Measurements from ENCODE around the gene DNAH12. TPM values are rescaled to one million over a fixed set of nuclear protein-coding genes. Genes with fewer than 3 reads are reported as not detected.

DNAH12 gene
- total and polyA plus RNA-seq, 9 of the 15 experiments (the other 6 are each of a cell fraction or from before 2014, with no cell fraction given), result 0.01 to 0.04 (median 0.01) TPM; not detected in 5

DNA sequence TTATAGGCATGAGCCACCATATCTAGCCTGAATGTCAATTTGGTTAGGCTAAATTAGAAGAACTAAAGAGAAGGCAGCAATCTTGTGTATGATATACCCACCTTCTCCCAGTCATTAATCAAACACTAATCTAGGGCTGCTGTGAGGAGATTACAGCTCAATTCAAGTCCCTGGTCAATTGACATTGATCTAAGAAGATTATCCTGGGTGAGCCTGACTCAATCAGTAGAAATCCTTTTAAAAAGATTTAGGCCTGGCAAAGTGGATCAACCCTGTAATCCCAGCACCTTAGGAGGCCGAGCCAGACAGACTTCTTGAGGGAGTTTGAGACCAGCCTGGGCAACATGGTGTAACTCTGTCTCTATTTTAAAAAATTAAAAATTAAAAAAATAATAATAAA lies 2.5 kb upstream of the DNAH12 start (continued):
- TF ChIP-seq, protein P1, sequence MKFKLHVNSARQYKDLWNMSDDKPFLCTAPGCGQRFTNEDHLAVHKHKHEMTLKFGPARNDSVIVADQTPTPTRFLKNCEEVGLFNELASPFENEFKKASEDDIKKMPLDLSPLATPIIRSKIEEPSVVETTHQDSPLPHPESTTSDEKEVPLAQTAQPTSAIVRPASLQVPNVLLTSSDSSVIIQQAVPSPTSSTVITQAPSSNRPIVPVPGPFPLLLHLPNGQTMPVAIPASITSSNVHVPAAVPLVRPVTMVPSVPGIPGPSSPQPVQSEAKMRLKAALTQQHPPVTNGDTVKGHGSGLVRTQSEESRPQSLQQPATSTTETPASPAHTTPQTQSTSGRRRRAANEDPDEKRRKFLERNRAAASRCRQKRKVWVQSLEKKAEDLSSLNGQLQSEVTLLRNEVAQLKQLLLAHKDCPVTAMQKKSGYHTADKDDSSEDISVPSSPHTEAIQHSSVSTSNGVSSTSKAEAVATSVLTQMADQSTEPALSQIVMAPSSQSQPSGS (CRISPR knock-in tag; IDR thresholded peaks at IDR 0.05), result no peak
- no peak for TF ChIP-seq PHB2 (IDR thresholded peaks at IDR 0.05; ENCODE audit: low read depth)
- TF ChIP-seq CBX2 (IDR thresholded peaks at IDR 0.05; ENCODE audit: insufficient read depth, low read length, poor library complexity, severe bottlenecking), result no peak
- TF ChIP-seq, protein P2, sequence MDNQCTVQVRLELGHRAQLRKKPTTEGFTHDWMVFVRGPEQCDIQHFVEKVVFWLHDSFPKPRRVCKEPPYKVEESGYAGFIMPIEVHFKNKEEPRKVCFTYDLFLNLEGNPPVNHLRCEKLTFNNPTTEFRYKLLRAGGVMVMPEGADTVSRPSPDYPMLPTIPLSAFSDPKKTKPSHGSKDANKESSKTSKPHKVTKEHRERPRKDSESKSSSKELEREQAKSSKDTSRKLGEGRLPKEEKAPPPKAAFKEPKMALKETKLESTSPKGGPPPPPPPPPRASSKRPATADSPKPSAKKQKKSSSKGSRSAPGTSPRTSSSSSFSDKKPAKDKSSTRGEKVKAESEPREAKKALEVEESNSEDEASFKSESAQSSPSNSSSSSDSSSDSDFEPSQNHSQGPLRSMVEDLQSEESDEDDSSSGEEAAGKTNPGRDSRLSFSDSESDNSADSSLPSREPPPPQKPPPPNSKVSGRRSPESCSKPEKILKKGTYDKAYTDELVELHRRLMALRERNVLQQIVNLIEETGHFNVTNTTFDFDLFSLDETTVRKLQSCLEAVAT (IDR thresholded peaks at IDR 0.05), result no peak
- TF ChIP-seq, protein P3, sequence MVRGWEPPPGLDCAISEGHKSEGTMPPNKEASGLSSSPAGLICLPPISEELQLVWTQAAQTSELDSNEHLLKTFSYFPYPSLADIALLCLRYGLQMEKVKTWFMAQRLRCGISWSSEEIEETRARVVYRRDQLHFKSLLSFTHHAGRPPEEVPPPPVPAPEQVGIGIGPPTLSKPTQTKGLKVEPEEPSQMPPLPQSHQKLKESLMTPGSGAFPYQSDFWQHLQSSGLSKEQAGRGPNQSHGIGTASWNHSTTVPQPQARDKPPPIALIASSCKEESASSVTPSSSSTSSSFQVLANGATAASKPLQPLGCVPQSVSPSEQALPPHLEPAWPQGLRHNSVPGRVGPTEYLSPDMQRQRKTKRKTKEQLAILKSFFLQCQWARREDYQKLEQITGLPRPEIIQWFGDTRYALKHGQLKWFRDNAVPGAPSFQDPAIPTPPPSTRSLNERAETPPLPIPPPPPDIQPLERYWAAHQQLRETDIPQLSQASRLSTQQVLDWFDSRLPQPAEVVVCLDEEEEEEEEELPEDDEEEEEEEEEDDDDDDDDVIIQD (CRISPR knock-in tag; IDR thresholded peaks at IDR 0.05), result no peak
